Glomerular visceral epithelial cell (primary cell): ENCODE measurements around the gene SORL1.

Experiments used
- DNase-seq: peaks from one replicate; pipeline ENCODE4 v3.0.0-alpha.2; 2016; ENCODE audit errors: extremely low spot score

SORL1 gene

GRCh38 chr11:121429556-121429955 is 22.6 kb upstream of the SORL1 start:
- DNase-seq = no peak

GRCh38 chr11:121431820-121432526 is 20.1 kb upstream of the SORL1 start:
- DNase-seq = no peak

- no peak for DNase-seq
Measured at GRCh38 chr11:121435132-121435531, 17.0 kb upstream of the SORL1 start.

DNA sequence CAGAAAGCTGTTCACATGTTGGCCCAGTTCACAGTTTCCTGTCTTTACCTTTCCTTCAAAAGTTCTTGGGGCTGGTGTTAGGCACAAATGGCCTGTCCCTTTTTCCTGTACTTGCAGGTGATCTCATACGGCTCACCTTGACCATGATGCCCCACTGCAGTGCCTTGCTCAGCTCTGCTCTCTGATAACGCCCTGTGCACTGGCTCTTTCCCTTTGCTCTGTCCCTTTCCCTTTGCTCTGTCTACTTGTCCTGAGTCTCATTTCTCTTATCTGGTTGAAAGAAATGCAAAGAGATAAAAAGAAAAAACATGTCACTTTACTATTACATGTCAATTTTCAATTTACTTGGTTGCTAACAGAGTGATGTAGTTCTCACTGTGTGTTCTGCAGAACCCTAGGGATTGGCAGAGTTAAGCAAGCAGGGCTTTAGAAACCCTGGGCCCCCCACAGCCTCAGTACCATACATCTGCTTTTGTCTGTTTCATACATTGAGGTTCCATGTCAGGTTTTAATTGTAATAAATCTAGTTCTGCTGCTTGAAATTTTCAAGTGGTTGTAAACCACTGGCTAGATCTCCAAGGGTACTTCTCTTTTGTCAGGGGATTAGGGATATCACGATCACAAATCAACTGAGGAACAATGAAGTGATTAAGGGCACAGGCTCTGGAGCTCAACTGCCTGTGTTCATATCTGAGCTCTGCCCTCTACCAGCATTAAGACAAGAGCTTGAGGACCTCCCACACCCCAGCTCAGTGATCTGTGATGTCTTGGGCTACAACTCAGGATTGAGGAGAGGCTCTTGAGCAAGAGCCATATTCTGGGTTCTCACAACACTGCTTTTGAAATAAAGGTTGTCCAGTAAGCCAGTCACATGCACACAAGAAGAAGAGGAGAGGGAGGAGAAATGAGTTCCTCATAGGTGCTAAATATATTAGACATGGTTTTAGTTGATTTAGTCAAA is 16.3 kb upstream of the SORL1 start:
- no peak for DNase-seq

DNA sequence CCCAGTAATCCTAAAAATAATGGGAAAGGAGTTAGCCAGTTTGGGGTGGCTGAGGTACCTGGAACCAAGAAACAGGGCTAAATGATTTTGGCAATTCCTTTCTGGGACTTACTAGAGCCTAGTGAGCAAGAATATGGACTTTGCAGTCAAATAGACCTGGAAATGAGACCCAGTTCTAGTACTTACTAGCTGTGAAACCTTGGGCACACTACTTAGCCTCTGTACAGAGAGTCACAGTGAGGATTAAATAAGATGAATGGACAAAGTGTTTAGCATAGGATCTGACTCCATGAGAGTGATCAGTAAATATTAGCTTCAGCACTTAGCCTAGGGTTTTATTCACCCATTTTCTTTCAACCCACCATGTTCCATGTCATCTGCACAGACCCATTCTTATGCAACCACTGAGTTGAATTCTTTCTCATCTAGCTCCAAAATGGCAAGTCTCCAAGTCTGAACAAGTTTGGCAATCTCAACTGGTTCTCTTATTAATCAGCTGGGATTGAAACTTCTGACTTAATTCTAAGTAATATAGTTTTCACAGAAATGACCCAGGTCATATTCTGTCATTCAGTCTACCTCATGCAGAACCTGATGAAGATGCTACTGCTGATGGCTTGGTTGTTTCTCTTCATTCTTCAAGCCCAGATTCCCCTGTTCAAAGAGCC is 15.0 kb upstream of the SORL1 start:
- no peak for DNase-seq

GRCh38 chr11:121437686-121438078 is 14.4 kb upstream of the SORL1 start:
- no peak for DNase-seq

GRCh38 chr11:121439337-121439736 is 12.8 kb upstream of the SORL1 start:
- DNase-seq = no peak

- no peak for DNase-seq
Measured at GRCh38 chr11:121439759-121440158, 12.4 kb upstream of the SORL1 start.

DNA sequence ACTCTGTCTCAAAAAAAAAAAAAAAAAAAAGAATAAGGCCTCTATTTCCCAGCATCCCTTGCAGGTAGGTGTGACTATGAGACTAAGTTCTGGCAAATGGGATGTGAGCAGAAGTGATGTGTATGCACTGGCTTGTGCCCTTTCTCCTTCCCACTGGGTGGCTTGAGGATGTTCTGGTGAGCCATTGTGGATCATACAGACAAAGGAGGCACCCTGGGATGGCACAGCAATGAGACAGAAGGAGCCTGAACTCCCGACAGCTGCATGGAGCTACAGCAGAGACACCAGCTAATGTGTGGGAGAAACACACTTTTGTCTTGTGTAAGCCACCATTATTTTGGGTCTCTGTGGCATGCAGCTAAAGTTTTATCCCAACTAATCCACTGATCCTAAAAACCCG is 10.6 kb upstream of the SORL1 start:
- no peak for DNase-seq

DNA sequence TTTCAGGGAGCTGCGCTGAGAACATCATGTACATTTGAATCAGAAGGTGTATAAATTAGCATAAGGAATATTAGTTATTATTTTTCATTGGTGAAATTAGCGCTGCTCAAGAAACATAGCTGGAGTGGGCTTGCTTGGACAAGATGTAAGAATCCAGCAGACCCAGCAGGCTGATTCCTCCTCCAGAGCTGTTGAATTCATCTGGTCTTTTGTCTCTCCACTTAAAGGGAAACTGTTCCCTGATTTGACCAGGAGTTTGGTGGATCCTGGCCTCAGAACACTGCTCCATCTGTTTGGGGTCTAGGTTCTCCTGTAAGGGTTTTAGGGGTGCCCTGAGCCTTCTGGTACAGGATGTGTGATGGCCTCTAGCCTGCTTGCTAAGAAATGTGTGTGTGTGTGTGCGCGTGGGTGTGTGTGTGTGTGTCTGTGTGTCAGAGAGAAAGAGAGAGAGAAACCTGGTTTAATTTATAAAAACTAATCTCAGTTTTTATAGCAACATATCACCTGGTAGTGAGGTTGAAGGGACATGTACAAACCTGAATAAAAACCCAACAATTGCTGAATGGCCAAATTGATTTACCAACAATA is 8.3 kb upstream of the SORL1 start:
- no peak for DNase-seq

GRCh38 chr11:121444526-121444925 is 7.6 kb upstream of the SORL1 start:
- no peak for DNase-seq

GRCh38 chr11:121445071-121445768 is 6.9 kb upstream of the SORL1 start:
- no peak for DNase-seq

DNA sequence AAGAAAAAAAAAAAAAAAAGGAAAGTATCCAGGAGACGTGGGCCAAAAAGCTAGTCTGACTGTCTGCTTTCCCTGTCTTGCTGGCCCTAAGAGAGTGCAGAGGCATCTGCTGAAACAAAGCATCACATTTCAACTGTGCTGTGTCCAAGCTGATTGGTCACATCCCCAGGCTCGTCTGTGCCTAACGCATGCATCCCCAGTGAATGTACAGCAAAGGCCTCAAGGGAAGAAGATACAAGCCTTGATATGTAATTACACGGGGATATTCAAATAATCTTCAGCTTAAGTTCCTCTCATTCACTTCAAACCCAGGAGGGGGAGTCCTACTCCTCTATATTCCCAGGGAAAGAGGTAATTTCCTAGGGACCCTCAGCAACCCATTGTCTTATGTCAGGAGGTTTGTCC is 5.4 kb upstream of the SORL1 start:
- DNase-seq = no peak

DNA sequence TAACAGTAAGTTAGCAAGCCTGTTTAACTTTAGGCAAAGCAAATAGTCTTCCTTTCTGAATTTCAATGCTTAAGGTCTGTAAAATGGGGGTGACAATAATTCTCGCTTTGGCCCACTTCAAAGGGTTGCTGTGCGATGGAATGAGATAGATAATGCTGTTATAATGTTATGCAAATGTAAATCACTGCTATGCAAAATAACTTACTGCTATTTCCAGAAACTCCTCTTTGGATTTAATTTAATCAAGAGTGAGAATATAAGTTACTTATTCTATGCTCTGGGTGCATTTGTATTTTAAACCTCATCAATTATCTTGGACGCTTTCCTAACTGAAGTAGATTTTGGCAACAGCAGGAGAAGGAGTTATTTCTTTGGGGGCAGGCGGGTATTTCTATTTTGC is 4.1 kb upstream of the SORL1 start:
- no peak for DNase-seq

GRCh38 chr11:121448431-121448941 is 3.6 kb upstream of the SORL1 start:
- peak; percentile 11 for DNase-seq

DNA sequence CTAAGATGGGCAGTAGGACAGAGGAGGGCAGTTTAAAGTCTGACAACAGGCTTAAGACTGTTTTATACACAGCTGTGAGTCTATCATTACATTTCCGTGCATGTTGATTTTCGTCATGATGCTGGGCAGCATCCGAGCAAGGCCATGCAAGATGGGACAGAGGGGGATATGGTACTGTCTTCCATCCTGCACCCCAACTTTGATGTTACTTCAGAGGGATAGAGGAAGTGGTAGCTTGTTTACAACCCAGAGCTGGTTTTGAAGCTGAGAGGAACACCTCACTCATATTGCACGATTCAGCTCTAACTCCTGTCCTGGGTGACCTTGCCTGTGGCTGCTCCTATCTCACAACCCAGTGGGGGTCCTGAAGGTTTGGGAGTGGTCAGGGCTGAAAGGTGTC is 3.0 kb upstream of the SORL1 start:
- DNase-seq = no peak

DNA sequence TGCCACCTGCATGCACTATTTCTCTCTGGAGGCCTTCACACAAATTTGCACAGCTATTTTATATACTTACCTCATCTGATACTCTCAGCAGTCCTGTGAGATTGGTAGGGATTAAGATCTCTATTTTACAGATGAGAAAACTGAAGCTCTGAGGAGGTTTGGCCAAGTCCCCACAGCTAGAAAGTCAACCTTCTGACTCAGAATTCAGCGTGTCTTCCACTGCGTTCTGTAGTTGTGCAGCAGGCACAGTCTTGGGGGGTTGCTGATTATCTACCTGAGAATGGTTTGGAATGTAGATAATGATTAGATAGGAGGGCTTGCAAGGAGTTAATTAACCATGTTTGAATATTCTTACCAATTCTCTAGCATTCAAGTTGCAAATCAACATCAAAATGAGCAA is 2.5 kb upstream of the SORL1 start:
- no peak for DNase-seq

DNA sequence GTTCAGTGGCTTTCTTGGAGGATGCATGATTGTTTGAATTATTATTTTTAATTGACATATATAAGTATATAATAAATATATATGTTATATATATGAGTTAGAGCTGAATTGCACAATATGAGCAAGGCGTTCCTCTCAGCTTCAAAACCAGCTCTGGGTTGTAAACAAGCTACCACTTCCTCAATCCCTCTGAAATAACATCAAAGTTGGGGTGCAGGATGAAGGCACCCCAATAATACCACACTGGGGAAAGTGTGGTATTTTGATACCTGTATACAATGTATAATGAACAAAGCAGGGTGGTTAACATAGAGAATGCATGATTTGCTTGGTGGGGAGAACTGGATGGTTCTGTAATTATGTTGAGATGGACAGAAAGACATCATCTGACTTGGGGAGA is 1.7 kb upstream of the SORL1 start:
- DNase-seq = no peak

- no peak for DNase-seq
Measured at GRCh38 chr11:121451178-121451985, 732 bp upstream of the SORL1 start.

DNA sequence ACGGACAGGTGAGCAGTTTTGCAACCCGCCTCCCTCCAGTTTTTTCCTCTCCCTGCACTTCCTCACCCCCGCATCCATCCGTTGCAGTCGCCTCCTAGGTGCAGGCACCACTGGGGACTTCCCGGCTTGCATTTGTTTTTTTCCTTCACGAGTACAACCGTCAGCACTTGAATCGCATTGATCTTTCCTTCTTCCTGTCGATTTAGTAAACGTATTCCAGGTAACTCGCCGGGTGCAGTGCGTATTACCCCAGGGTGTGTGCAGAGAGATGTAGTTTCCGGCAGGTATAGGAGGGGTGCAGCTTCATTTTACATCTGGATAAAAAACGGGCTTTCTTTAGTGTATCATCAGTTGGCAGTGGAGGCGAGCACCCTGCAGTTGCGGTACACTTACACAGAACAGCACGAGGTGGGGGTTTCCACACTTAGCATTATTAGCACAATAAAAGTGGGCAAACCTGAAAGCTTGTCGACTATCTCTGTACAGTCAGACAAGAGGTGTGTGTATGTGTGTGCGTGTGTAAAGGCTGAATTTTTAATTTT is 566 bp downstream of the SORL1 start, which contains the start of gene SORL1-AS1:
Gene SORL1-AS1, minus strand, starts transcription at position 359 of the 542 bp plus-strand sequence.
- DNase-seq = no peak
